RWPE2 (cell line): ENCODE results near the gene RPGRIP1L.

Experiments used
- ATAC-seq: fragments of 200-7000 bp; cut with Tn5 transposase; 3 replicates; pipeline ENCODE4 v1.9.1; 2021; ENCODE audit warnings: low read depth
- DNase-seq: peaks from one replicate; pipeline ENCODE4 v3.0.0-alpha.2; 2020; ENCODE audit warnings: low spot score
- H3K27ac ChIP-seq: fragments of 450-650 bp; 2 replicates; pipeline ENCODE4 v1.5.1; 2017; ENCODE audit warnings: mild to moderate bottlenecking; ENCODE audit not compliant: poor library complexity, severe bottlenecking
- H3K27me3 ChIP-seq: fragments of 250-450 bp; sonication (Bioruptor Pico); 2 replicates; pipeline ENCODE4 v1.5.1; 2021; ENCODE audit warnings: mild to moderate bottlenecking, moderate library complexity; ENCODE audit not compliant: insufficient read depth, poor library complexity, severe bottlenecking
- H3K36me3 ChIP-seq: fragments of 250-450 bp; sonication (Bioruptor Pico); 2 replicates; pipeline ENCODE4 v1.5.1; 2020; ENCODE audit warnings: low read depth, mild to moderate bottlenecking, moderate library complexity
- H3K4me1 ChIP-seq: fragments of 250-450 bp; sonication (Bioruptor Pico); 2 replicates; pipeline ENCODE4 v1.5.1; 2021; ENCODE audit warnings: mild to moderate bottlenecking, moderate library complexity; ENCODE audit not compliant: insufficient read depth, poor library complexity, severe bottlenecking
- H3K4me3 ChIP-seq: fragments of 250-450 bp; sonication (Bioruptor Pico); 2 replicates; pipeline ENCODE4 v1.5.1; 2021; ENCODE audit warnings: mild to moderate bottlenecking, moderate library complexity; ENCODE audit not compliant: severe bottlenecking
- H3K9me3 ChIP-seq: fragments of 250-450 bp; sonication (Bioruptor Pico); 2 replicates; pipeline ENCODE4 v1.5.1; 2021; ENCODE audit warnings: mild to moderate bottlenecking, moderate library complexity; ENCODE audit not compliant: severe bottlenecking
- CTCF ChIP-seq: fragments of 450-650 bp; IDR thresholded peaks from one replicate; pipeline ENCODE4 v1.5.1; 2017; ENCODE audit warnings: mild to moderate bottlenecking, moderate library complexity; ENCODE audit not compliant: poor library complexity, severe bottlenecking

Gene RPGRIP1L

DNA sequence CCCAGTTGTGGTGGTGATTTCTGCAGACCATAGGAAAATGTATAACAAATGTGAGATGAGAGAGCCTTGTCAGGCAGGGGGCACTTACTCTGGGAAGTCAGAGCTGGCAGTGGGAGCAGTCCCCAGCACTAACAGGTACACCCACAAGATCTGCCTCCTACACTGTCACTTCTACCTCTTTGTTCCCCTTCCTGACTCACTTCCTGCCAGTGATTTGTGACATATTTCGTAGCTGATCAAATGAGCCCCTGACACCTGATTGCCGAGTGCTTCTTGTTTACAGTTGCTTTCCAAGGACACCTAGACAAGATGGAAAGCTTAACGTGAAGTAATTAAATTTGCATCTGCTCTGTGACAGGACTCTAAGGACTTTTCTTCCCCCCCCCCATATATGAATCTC lies 40.8 kb upstream of the RPGRIP1L start:
- Histone ChIP-seq H3K27ac (peak overlapping the region; percentile 63), H3K9me3 (no peaks in the 10 kb centered on the region)

DNA sequence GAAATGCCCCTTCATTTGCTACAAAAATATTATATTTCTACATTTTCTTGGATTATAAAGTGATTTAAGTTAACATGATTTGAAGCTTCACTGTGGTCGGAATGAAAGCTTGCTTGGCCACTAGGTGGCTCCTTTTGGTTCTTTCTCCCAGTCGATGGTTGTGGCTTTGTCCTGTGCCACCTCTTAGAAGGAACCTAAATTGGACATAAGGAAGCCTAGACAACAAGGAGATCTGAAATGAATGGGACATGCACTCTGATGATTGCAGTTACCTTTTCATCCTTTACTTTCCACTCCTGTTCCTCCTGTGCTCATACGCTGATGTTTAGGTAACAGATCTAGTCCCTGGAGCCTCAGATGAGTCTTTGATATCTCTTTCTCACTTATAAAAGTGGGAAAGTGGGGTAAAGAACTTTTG lies 39.5 kb upstream of the RPGRIP1L start:
- TF ChIP-seq CTCF: peak; percentile 78
- DNase-seq (no peak), ATAC-seq (no peak)
- Histone ChIP-seq H3K36me3 (no peaks in the 10 kb centered on the region), H3K9me3 (no peaks in the 10 kb centered on the region), H3K4me3 (no peak overlapping the region), H3K27ac (no peak overlapping the region), H3K27me3 (no peaks in the 10 kb centered on the region), H3K4me1 (peaks cover 37% of the 10 kb centered on the region)

More for the DNA sequence above, 40.8 kb upstream of the RPGRIP1L start:
- ATAC-seq (no peak), DNase-seq (no peak)
- Histone ChIP-seq H3K36me3 (no peaks in the 10 kb centered on the region), H3K4me3 (no peak overlapping the region), H3K4me1 (peaks cover 37% of the 10 kb centered on the region), H3K27me3 (no peaks in the 10 kb centered on the region)
- no peak for TF ChIP-seq CTCF

- TF ChIP-seq CTCF: no peak
- Histone ChIP-seq H3K27me3 (no peaks in the 10 kb centered on the region), H3K4me3 (no peak overlapping the region)
Measured at GRCh38 chr16:53741546-53741945, 37.9 kb upstream of the RPGRIP1L start.

DNA sequence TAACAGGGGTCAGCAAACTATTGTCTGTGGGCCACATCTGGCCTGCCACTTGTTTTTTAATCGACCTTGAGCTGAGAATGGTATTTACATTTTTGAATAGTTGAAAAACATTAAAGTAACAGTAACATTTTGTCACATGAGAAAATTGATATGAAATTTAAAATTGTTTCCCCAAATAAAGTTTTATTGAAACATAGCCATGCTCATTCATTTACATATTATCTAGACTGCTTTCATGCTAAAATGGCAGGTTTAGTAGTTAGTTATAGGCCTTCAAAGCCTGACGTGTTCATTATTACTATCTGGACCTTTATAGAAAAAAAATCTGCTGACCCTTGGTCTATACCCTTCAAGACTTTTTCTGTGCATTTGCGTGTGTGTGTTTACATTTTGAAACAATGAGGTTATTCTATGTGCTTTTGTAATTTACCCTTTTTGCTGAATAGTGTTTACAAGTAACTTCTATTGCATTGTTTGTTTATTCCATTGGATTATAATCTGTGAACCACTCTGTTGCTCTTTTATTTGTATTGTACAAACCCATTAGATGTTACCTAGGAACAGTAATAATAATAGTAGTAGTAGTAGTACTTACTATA lies 37.4 kb upstream of the RPGRIP1L start:
- DNase-seq: no peak
- Histone ChIP-seq H3K4me1 (peaks cover 31% of the 10 kb centered on the region), H3K27ac (no peak overlapping the region)

More at GRCh38 chr16:53741546-53741945, 37.9 kb upstream of the RPGRIP1L start:
- Histone ChIP-seq H3K9me3 (no peaks in the 10 kb centered on the region), H3K4me1 (peaks cover 34% of the 10 kb centered on the region), H3K27ac (no peak overlapping the region), H3K36me3 (no peaks in the 10 kb centered on the region)
- DNase-seq (no peak), ATAC-seq (no peak)

More for the DNA sequence above, 37.4 kb upstream of the RPGRIP1L start:
- no peak for TF ChIP-seq CTCF
- ATAC-seq: no peak
- Histone ChIP-seq H3K9me3 (no peaks in the 10 kb centered on the region), H3K36me3 (no peaks in the 10 kb centered on the region), H3K4me3 (no peak overlapping the region), H3K27me3 (no peaks in the 10 kb centered on the region)
